ENCODE data around the gene APLNR. TPM values are rescaled to one million over a fixed set of nuclear protein-coding genes. Genes with fewer than 3 reads are reported as not detected.
A peak's percentile ranks its signal among the peaks of the same experiment; 100 is the strongest.

The APLNR gene
- total RNA-seq, 1 experiment from 2014 or later, result not detected

- no peak overlapping the region for H3K4me3 Mint-ChIP-seq (ENCODE audit: unreplicated experiment)
- CTCF ChIA-PET, result interaction anchor here (0.5 to 15.8 kb wide), 97 partner anchors 10 to 1895 kb away, joined by 3 to 436 read pairs (median 4); partner anchors contain the start of genes APLNR and OR5M1
- H3K9me3 Mint-ChIP-seq (ENCODE audit: unreplicated experiment), result no peaks in the 10 kb centered on the region
- DNase-seq (ENCODE audit: unreplicated experiment), result peak; percentile 62
- no peaks in the 10 kb centered on the region for H3K27me3 Mint-ChIP-seq (ENCODE audit: insufficient read depth, unreplicated experiment)
- no peaks in the 10 kb centered on the region for H3K36me3 Mint-ChIP-seq (ENCODE audit: insufficient read depth, unreplicated experiment)
- intact Hi-C loops (cut with micrococcal nuclease), result loop anchor here (1.0 to 2.0 kb wide), 7 partner anchors 29 to 625 kb away; no protein-coding TSS in a partner anchor
- POLR2A ChIA-PET, result interaction anchor here (0.5 to 2.8 kb wide), 9 partner anchors 24 to 408 kb away, joined by 3 to 37 read pairs (median 3); no protein-coding TSS in a partner anchor
- peak; percentile 93 for TF ChIP-seq CTCF (IDR thresholded peaks at IDR 0.05; ENCODE audit: unreplicated experiment)
- H3K27ac Mint-ChIP-seq (ENCODE audit: low read depth, unreplicated experiment), result no peak overlapping the region
- peaks cover 10% of the 10 kb centered on the region for H3K4me1 Mint-ChIP-seq (ENCODE audit: insufficient read depth, unreplicated experiment)
- no TSS peak for BruUV-seq (replicated peaks)
These were observed 12.6 kb upstream of the APLNR start for GRCh38 chr11:57249384-57250319.

DNA sequence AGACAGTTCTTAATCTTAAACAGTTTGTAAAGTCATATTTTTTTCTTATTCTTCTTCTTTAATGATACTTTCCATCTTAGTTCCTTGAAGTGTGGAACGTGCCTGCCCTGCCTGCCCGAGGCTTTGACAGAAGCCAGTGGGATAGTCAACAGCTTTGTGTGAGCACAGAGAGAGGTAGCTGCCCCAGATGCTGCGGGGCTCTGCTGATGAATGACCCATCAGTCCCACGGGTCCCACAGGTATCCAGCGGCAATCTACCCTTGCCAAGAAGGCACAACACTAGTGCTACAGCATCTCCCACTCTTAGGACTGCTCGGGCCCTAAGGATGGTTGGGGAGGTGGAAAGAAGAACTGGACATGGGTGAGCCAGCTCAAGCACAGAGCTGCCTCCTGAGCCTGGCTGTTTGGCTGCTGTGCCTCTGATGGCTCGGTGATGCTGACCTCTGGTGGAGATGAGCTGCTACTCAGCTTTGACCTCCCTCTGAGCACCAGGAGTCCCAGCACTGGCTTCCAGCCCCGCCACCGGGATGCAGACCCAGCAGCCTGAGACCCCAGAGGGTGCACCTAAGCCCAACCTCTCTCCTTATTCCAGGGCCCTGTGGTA lies 11.8 kb upstream of the APLNR start:
- ChIA-PET CTCF (interaction anchor here (0.5 to 15.8 kb wide), 81 partner anchors 9 to 1896 kb away, joined by 3 to 436 read pairs (median 5); partner anchors contain the start of genes APLNR and OR5M1), POLR2A (interaction anchor here (1.0 to 2.8 kb wide), 7 partner anchors 25 to 407 kb away, joined by 3 to 37 read pairs (median 4); no protein-coding TSS in a partner anchor)
- intact Hi-C loops (cut with micrococcal nuclease), result loop anchor here (1.0 to 2.0 kb wide), 7 partner anchors 29 to 625 kb away; no protein-coding TSS in a partner anchor
- peak; percentile 68 for TF ChIP-seq CTCF (IDR thresholded peaks at IDR 0.05; ENCODE audit: unreplicated experiment)
- peaks cover 10% of the 10 kb centered on the region for H3K4me1 Mint-ChIP-seq (ENCODE audit: insufficient read depth, unreplicated experiment)
- H3K27me3 Mint-ChIP-seq (ENCODE audit: insufficient read depth, unreplicated experiment), result no peaks in the 10 kb centered on the region
- no peaks in the 10 kb centered on the region for H3K36me3 Mint-ChIP-seq (ENCODE audit: insufficient read depth, unreplicated experiment)
- DNase-seq (ENCODE audit: unreplicated experiment), result peak; percentile 68
- BruUV-seq (replicated peaks), result no TSS peak
- no peak overlapping the region for H3K4me3 Mint-ChIP-seq (ENCODE audit: unreplicated experiment)
- H3K9me3 Mint-ChIP-seq (ENCODE audit: unreplicated experiment), result no peaks in the 10 kb centered on the region
- no peak overlapping the region for H3K27ac Mint-ChIP-seq (ENCODE audit: low read depth, unreplicated experiment)

- Mint-ChIP-seq H3K4me1 (ENCODE audit: insufficient read depth, unreplicated experiment) (no peaks in the 10 kb centered on the region), H3K4me3 (ENCODE audit: unreplicated experiment) (no peak overlapping the region), H3K9me3 (ENCODE audit: unreplicated experiment) (no peaks in the 10 kb centered on the region), H3K36me3 (ENCODE audit: insufficient read depth, unreplicated experiment) (no peaks in the 10 kb centered on the region), H3K27ac (ENCODE audit: low read depth, unreplicated experiment) (no peak overlapping the region), H3K27me3 (ENCODE audit: insufficient read depth, unreplicated experiment) (no peaks in the 10 kb centered on the region)
- POLR2A ChIA-PET, result no interaction called here
- CTCF ChIA-PET, result interaction anchor here (0.6 to 15.8 kb wide), 2 partner anchors 76 to 400 kb away, joined by 3 to 436 read pairs; no protein-coding TSS in a partner anchor
- no TSS peak for BruUV-seq (replicated peaks)
- no peak for DNase-seq (ENCODE audit: unreplicated experiment)
- intact Hi-C loops (cut with micrococcal nuclease), result no loop called here
- no peak for TF ChIP-seq CTCF (IDR thresholded peaks at IDR 0.05; ENCODE audit: unreplicated experiment)
These were observed 7.9 kb upstream of the APLNR start for GRCh38 chr11:57244911-57245310.
